HepG2 (cell line): ENCODE data around the gene TMEM117. TPM values are rescaled to one million over a fixed set of nuclear protein-coding genes. Genes with fewer than 3 reads are reported as not detected.

Source experiments
- ATAC-seq: fragments of 200-7000 bp; cut with Tn5 transposase; 3 replicates; pipeline ENCODE4 v1.9.1; 2020; ENCODE audit warnings: mild to moderate bottlenecking, moderate library complexity
- BruUV-seq: library from RNA; stranded (reverse); fragments of 400-500 nt; replicated peaks from 2 replicates; lab custom pipeline; 2021; lab: Mats Ljungman, UMichigan
- CTCF ChIA-PET: fragments of 300-600 bp; formaldehyde crosslinking; extraction: SDS; loops from one replicate; lab custom pipeline; 2021; ENCODE audit warnings: low total read pairs, inconsistent platforms, low intra/inter-chr PET ratio; lab: Yijun Ruan, JAX
- POLR2A ChIA-PET: fragments of 350-600 bp; sonication (Branson Sonifier 250); formaldehyde crosslinking; loops from one replicate; lab custom pipeline; 2020; ENCODE audit warnings: antibody characterized with exemption, inconsistent platforms; lab: Yijun Ruan, JAX
- DNase-seq: peaks from one replicate; pipeline ENCODE4 v3.0.0-alpha.2; 2015; ENCODE audit warnings: low spot score
- FAIRE-seq: peaks from 3 replicates; lab custom pipeline; 2011; peaks lifted over from hg19 to GRCh38; lab: Jason Lieb, UNC
- H2AFZ ChIP-seq: one replicate; pipeline ENCODE4 v1.6.1; 2011; ENCODE audit warnings: low read length, inconsistent platforms
- H3K27ac ChIP-seq: fragments of 300-600 bp; 3 replicates; pipeline ENCODE4 v1.8.0; 2011; ENCODE audit warnings: mixed run types, mild to moderate bottlenecking, mixed read lengths, low read length, inconsistent platforms; ENCODE audit not compliant: insufficient read depth; ENCODE audit errors: extremely low read length
- H3K27me3 ChIP-seq, 2 experiments: fragments of 200-600 bp in 1 of 2; 2 replicates in 1 of 2; 3 replicates in 1 of 2; pipeline versions ENCODE4 v1.6.0 to v1.8.0; 2011; ENCODE audit warnings: low read length in 2 of 2, mild to moderate bottlenecking in 2 of 2, moderate library complexity in 2 of 2, inconsistent platforms in 1 of 2; ENCODE audit not compliant: insufficient read depth in 2 of 2, control insufficient read depth in 1 of 2
- H3K36me3 ChIP-seq, 2 experiments: fragments of 200-600 bp in 1 of 2; replicated peaks in 1 of 2; 2 replicates in 1 of 2; 3 replicates in 1 of 2; pipeline versions ENCODE4 v1.5.1 to v1.8.0; 2011; ENCODE audit warnings: low read length in 2 of 2, inconsistent platforms in 1 of 2; ENCODE audit not compliant: insufficient read depth in 2 of 2, control insufficient read depth in 1 of 2
- H3K4me1 ChIP-seq: 2 replicates; pipeline ENCODE4 v1.5.1; 2012; ENCODE audit warnings: low read length, inconsistent platforms; ENCODE audit not compliant: insufficient read depth
- H3K4me2 ChIP-seq: 2 replicates; pipeline ENCODE4 v1.6.0; 2011; ENCODE audit warnings: low read depth, low read length, inconsistent platforms
- H3K4me3 ChIP-seq, 3 experiments: fragments of 200-600 bp in 1 of 3; sonication (generic), shearing (Covaris generic) in 1 of 3; replicated peaks in 1 of 3; 2 replicates each; pipeline ENCODE4 v1.5.1; 2011 to 2016; ENCODE audit warnings: low read length in 3 of 3, inconsistent platforms in 2 of 3, low read depth in 2 of 3, mild to moderate bottlenecking in 2 of 3, control low read depth in 1 of 3, mixed read lengths in 1 of 3; ENCODE audit not compliant: insufficient read depth in 1 of 3
- H3K79me2 ChIP-seq: one replicate; pipeline ENCODE4 v1.6.1; 2011; ENCODE audit warnings: low read length, inconsistent platforms; ENCODE audit not compliant: insufficient read depth
- H3K9ac ChIP-seq: 2 replicates; pipeline ENCODE4 v1.6.0; 2011; ENCODE audit warnings: mild to moderate bottlenecking, low read depth, low read length, inconsistent platforms; ENCODE audit not compliant: insufficient read depth
- H3K9me3 ChIP-seq: 2 replicates; pipeline ENCODE4 v1.5.1; 2012; ENCODE audit warnings: mild to moderate bottlenecking, low read length
- H4K20me1 ChIP-seq: 2 replicates; pipeline ENCODE4 v1.6.0; 2011; ENCODE audit warnings: inconsistent platforms, mild to moderate bottlenecking, low read length, moderate library complexity; ENCODE audit not compliant: insufficient read depth
- ASH2L ChIP-seq: fragments of 300-600, 200-600 bp; sonication (generic); IDR thresholded peaks from 2 replicates; pipeline ENCODE4 v1.7.0; 2017; ENCODE audit warnings: low read depth, mild to moderate bottlenecking, moderate library complexity, mixed read lengths, low read length; ENCODE audit not compliant: insufficient read length
- BRF2 ChIP-seq: sonication (generic); formaldehyde crosslinking; IDR thresholded peaks from 2 replicates; pipeline ENCODE4 v1.8.1; 2022; ENCODE audit warnings: mild to moderate bottlenecking, missing genetic modification reagents
- KAT7 ChIP-seq: IDR thresholded peaks from 2 replicates; pipeline ENCODE4 v1.6.1; 2018; ENCODE audit warnings: borderline replicate concordance, missing compliant biosample characterization
- NFYC ChIP-seq: IDR thresholded peaks from 2 replicates; pipeline ENCODE4 v1.6.1; 2016; ENCODE audit warnings: missing genetic modification reagents, missing compliant biosample characterization
- SIX1 ChIP-seq: sonication (generic); formaldehyde crosslinking; IDR thresholded peaks from 2 replicates; pipeline ENCODE4 v1.4.0; 2020; ENCODE audit warnings: missing genetic modification reagents, borderline replicate concordance
- TOE1 ChIP-seq: sonication (generic); formaldehyde crosslinking; IDR thresholded peaks from 2 replicates; pipeline ENCODE4 v1.4.0; 2020; ENCODE audit warnings: mild to moderate bottlenecking, missing genetic modification reagents
- ZFP62 ChIP-seq: sonication (generic); formaldehyde crosslinking; IDR thresholded peaks from 2 replicates; pipeline ENCODE4 v1.4.0; 2020; ENCODE audit warnings: missing genetic modification reagents
- ZKSCAN5 ChIP-seq: sonication (generic); formaldehyde crosslinking; IDR thresholded peaks from 2 replicates; pipeline ENCODE4 v1.5.1; 2020; ENCODE audit warnings: mild to moderate bottlenecking, missing genetic modification reagents
- ZNF260 ChIP-seq: sonication (generic); formaldehyde crosslinking; IDR thresholded peaks from 2 replicates; pipeline ENCODE4 v1.4.0; 2020; ENCODE audit warnings: missing genetic modification reagents, low read depth, mild to moderate bottlenecking, borderline replicate concordance
- ZNF335 ChIP-seq: sonication (generic); formaldehyde crosslinking; IDR thresholded peaks from 2 replicates; pipeline ENCODE4 v1.4.0; 2020; ENCODE audit warnings: missing genetic modification reagents
- ZNF496 ChIP-seq: sonication (generic); formaldehyde crosslinking; IDR thresholded peaks from 2 replicates; pipeline ENCODE4 v1.8.1; 2023; ENCODE audit warnings: mild to moderate bottlenecking, moderate library complexity, missing genetic modification reagents; ENCODE audit not compliant: insufficient replicate concordance
- ZNF557 ChIP-seq: sonication (generic); formaldehyde crosslinking; IDR thresholded peaks from 2 replicates; pipeline ENCODE4 v1.4.0; 2020; ENCODE audit warnings: missing genetic modification reagents
- ZNF652 ChIP-seq: IDR thresholded peaks from 2 replicates; pipeline ENCODE4 v1.6.1; 2016; ENCODE audit warnings: low read depth, borderline replicate concordance
- WGBS: methylation state at CpG from one replicate; pipeline ENCODE4 v1.1.6; 2017; ENCODE audit warnings: low lambda C conversion rate; 5-methylcytosine and 5-hydroxymethylcytosine counted together
- in situ Hi-C: cut with HindIII; loops from 2 replicates; pipeline ENCODE4 v1.10.0; 2017; ENCODE audit warnings: low pct_unique_long_range_greater_than_20kb; ENCODE audit not compliant: extremely low pct_ligation_motif_present
- intact Hi-C: fragments of 100-400 bp; cut with micrococcal nuclease; formaldehyde crosslinking; loops from one replicate; pipeline ENCODE4 v1.10.0; 2022; ENCODE audit not compliant: unreplicated experiment
- polyA plus RNA-seq, 8 experiments: library from polyadenylated mRNA; depleted of rRNA in 3 of 8; stranded (reverse) in 7 of 8; unstranded in 1 of 8; fragments of >200 nt; fragmentation: Illumina TruSeq in 4 of 8; extraction: Trizol in 4 of 8; gene quantifications; 2 replicates each; pipeline versions ENCODE4 v1.2.1 to v1.2.3, GENCODE V29; 2011 to 2016; ENCODE audit warnings: low read depth in 4 of 8, missing spikeins in 1 of 8, mixed read lengths in 1 of 8; ENCODE audit not compliant: insufficient read depth in 1 of 8
- total RNA-seq, 5 experiments: library from RNA; depleted of rRNA; stranded (reverse); fragments of >200 nt; fragmentation: Illumina TruSeq; extraction: Trizol; gene quantifications; 2 replicates each; pipeline ENCODE4 v1.2.3, GENCODE V29; 2016; ENCODE audit warnings: low read depth in 1 of 5
- TF ChIP-seq, protein P1 (sequence below): sonication (generic); formaldehyde crosslinking; IDR thresholded peaks from 2 replicates; pipeline ENCODE4 v1.9.0; 2021; ENCODE audit warnings: missing genetic modification reagents, borderline replicate concordance
- TF ChIP-seq, protein P2 (sequence below): fragments of 450-650 bp; IDR thresholded peaks from 2 replicates; pipeline ENCODE4 v1.6.1; 2016

TMEM117 gene
- total and polyA plus RNA-seq, 2 of the 13 experiments (the other 11 are each of a cell fraction or from before 2014, with no cell fraction given), result 2.8 to 8.5 TPM

DNA sequence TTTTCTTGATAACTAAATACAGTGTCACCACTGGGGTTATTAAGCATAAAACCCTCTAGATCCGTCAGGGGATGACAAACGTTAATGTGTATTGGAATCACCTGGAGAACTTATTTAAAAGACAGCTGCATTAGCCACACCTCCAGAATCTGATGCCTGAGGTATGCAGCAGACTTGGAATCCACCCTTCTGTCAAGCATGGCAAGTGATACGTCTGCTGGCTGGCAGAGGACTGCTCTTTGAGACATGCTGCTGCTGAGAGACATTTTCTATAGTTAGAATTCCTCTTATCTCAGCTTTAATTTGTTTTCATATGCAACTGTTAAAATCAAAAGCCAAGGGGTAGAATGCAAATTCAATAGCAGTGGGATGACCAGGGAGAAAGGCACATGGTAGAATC is 544.0 kb downstream of the TMEM117 start:
- H4K20me1 ChIP-seq, result no peaks in the 10 kb centered on the region
- H3K4me1 ChIP-seq, result no peaks in the 10 kb centered on the region
- ChIA-PET POLR2A (no interaction called here), CTCF (no interaction called here)
- no peaks in the 10 kb centered on the region for H3K9me3 ChIP-seq
- intact Hi-C loops (no loop called here), in situ Hi-C loops (no loop called here)
- H3K36me3 ChIP-seq, result no peaks in the 10 kb centered on the region
- no peak for TF ChIP-seq ASH2L
- TF ChIP-seq BRF2, result no peak
- TF ChIP-seq SIX1 (CRISPR knock-in tag), result no peak
- TF ChIP-seq TOE1, result no peak
- no peak for TF ChIP-seq ZNF335 (CRISPR knock-in tag)
- no peak for TF ChIP-seq ZNF557
- TF ChIP-seq, protein P1, sequence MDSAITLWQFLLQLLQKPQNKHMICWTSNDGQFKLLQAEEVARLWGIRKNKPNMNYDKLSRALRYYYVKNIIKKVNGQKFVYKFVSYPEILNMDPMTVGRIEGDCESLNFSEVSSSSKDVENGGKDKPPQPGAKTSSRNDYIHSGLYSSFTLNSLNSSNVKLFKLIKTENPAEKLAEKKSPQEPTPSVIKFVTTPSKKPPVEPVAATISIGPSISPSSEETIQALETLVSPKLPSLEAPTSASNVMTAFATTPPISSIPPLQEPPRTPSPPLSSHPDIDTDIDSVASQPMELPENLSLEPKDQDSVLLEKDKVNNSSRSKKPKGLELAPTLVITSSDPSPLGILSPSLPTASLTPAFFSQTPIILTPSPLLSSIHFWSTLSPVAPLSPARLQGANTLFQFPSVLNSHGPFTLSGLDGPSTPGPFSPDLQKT (CRISPR knock-in tag), result no peak
- TF ChIP-seq NFYC (CRISPR knock-in tag), result no peak
- TF ChIP-seq, protein P2, sequence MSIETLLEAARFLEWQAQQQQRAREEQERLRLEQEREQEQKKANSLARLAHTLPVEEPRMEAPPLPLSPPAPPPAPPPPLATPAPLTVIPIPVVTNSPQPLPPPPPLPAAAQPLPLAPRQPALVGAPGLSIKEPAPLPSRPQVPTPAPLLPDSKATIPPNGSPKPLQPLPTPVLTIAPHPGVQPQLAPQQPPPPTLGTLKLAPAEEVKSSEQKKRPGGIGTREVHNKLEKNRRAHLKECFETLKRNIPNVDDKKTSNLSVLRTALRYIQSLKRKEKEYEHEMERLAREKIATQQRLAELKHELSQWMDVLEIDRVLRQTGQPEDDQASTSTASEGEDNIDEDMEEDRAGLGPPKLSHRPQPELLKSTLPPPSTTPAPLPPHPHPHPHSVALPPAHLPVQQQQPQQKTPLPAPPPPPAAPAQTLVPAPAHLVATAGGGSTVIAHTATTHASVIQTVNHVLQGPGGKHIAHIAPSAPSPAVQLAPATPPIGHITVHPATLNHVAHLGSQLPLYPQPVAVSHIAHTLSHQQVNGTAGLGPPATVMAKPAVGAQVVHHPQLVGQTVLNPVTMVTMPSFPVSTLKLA, result no peak
- TF ChIP-seq ZNF260 (CRISPR knock-in tag), result no peak
- TF ChIP-seq KAT7 (CRISPR knock-in tag), result no peak
- no peak for TF ChIP-seq ZNF652 (CRISPR knock-in tag)
- TF ChIP-seq ZFP62, result no peak
- no peak for TF ChIP-seq ZKSCAN5 (CRISPR knock-in tag)
- TF ChIP-seq ZNF496 (CRISPR knock-in tag), result no peak
- no peaks in the 10 kb centered on the region for H3K79me2 ChIP-seq
- BruUV-seq, result no TSS peak
- WGBS, result 82% methylated on average over 3 of the region's 3 CpGs
- no peak for DNase-seq
- H3K4me3 ChIP-seq, result no peak overlapping the region
- no peak overlapping the region for H3K4me2 ChIP-seq
- no peak for ATAC-seq
- H3K27ac ChIP-seq, result no peak overlapping the region
- H3K9ac ChIP-seq, result no peak overlapping the region
- no peak overlapping the region for H2AFZ ChIP-seq
- no peak for FAIRE-seq
- no peaks in the 10 kb centered on the region for H3K27me3 ChIP-seq
